HS-5 (cell line): ENCODE data around the gene IRX1.

Experiments used
- DNase-seq: peaks from one replicate; pipeline ENCODE4 v3.0.0-alpha.2; 2012; ENCODE audit warnings: low read depth

IRX1 gene

GRCh38 chr5:3595006-3595961 is at the start of gene IRX1:
Gene IRX1 (plus strand): TSS chr5:3595832. CDS start chr5:3596106, 274 bp downstream.
- DNase-seq = no peak

- no peak for DNase-seq
Measured at GRCh38 chr5:3546028-3546427, 49.6 kb upstream of the IRX1 start.

- no peak for DNase-seq
Measured at GRCh38 chr5:3564116-3564515, 31.5 kb upstream of the IRX1 start.

GRCh38 chr5:3564827-3565518 is 30.7 kb upstream of the IRX1 start:
- no peak for DNase-seq

GRCh38 chr5:3584724-3585531 is 10.7 kb upstream of the IRX1 start:
- DNase-seq = no peak

- no peak for DNase-seq
Measured at GRCh38 chr5:3590161-3590966, 5.3 kb upstream of the IRX1 start.

- DNase-seq = no peak
Measured at GRCh38 chr5:3590967-3591900, 4.4 kb upstream of the IRX1 start.

GRCh38 chr5:3592298-3592697 is 3.3 kb upstream of the IRX1 start:
- DNase-seq = no peak

GRCh38 chr5:3593771-3594509 is 1.7 kb upstream of the IRX1 start:
- no peak for DNase-seq

GRCh38 chr5:3594510-3595005 is 1.1 kb upstream of the IRX1 start:
- no peak for DNase-seq

GRCh38 chr5:3596261-3596825 is 711 bp downstream of the IRX1 start:
- no peak for DNase-seq

- no peak for DNase-seq
Measured at GRCh38 chr5:3596857-3597166, 1.2 kb downstream of the IRX1 start.

GRCh38 chr5:3597167-3598007 is 1.8 kb downstream of the IRX1 start:
- no peak for DNase-seq

- DNase-seq = no peak
Measured at GRCh38 chr5:3598207-3598606, 2.6 kb downstream of the IRX1 start.

- no peak for DNase-seq
Measured at GRCh38 chr5:3598769-3599211, 3.2 kb downstream of the IRX1 start.

GRCh38 chr5:3599226-3600105 is 3.8 kb downstream of the IRX1 start:
- no peak for DNase-seq
